Neuronal stem cell (in vitro differentiated cells): ENCODE results near the gene NFATC2.

Experiments
- DNase-seq: peaks from one replicate; pipeline ENCODE4 v3.0.0-alpha.2; 2013; ENCODE audit warnings: low spot score
- H2AFZ ChIP-seq: one replicate; pipeline ENCODE4 v1.6.1; 2013; ENCODE audit warnings: mild to moderate bottlenecking, low read length, inconsistent platforms
- H2AK5ac ChIP-seq: 2 replicates; pipeline ENCODE4 v1.6.1; 2013; ENCODE audit warnings: low read depth, mild to moderate bottlenecking, inconsistent platforms, low read length, moderate library complexity, mixed read lengths
- H2BK120ac ChIP-seq: 2 replicates; pipeline ENCODE4 v1.6.1; 2013; ENCODE audit warnings: low read depth, mild to moderate bottlenecking, inconsistent platforms, low read length, moderate library complexity, mixed read lengths
- H2BK12ac ChIP-seq: one replicate; pipeline ENCODE4 v1.6.1; 2013; ENCODE audit warnings: low read length, inconsistent platforms
- H2BK15ac ChIP-seq: 2 replicates; pipeline ENCODE4 v1.6.1; 2013; ENCODE audit warnings: mild to moderate bottlenecking, low read length, inconsistent platforms, mixed read lengths
- H2BK5ac ChIP-seq: one replicate; pipeline ENCODE4 v1.6.1; 2013; ENCODE audit warnings: inconsistent platforms, mild to moderate bottlenecking, low read length, moderate library complexity
- H3K14ac ChIP-seq: one replicate; pipeline ENCODE4 v1.6.1; 2013; ENCODE audit warnings: low read length, inconsistent platforms
- H3K18ac ChIP-seq: 2 replicates; pipeline ENCODE4 v1.6.1; 2013; ENCODE audit warnings: low read length, inconsistent platforms
- H3K23ac ChIP-seq: 2 replicates; pipeline ENCODE4 v1.6.1; 2013; ENCODE audit warnings: low read depth, mild to moderate bottlenecking, mixed read lengths, low read length, inconsistent platforms; ENCODE audit not compliant: poor library complexity
- H3K27ac ChIP-seq: replicated peaks from 3 replicates; pipeline ENCODE4 v1.5.1; 2013; ENCODE audit warnings: low read length, inconsistent platforms
- H3K27me3 ChIP-seq, 3 experiments: 2 replicates each; pipeline ENCODE4 v1.6.1; 2013; ENCODE audit warnings: low read length in 3 of 3, mild to moderate bottlenecking in 2 of 3, inconsistent platforms in 1 of 3, low read depth in 1 of 3, mixed read lengths in 1 of 3, moderate library complexity in 1 of 3; ENCODE audit not compliant: control insufficient read depth in 3 of 3, insufficient read depth in 3 of 3
- H3K36me3 ChIP-seq, 2 donors: replicated peaks in 1 of 2; 2 replicates each; pipeline ENCODE4 v1.6.1; 2013; ENCODE audit warnings: low read length in 2 of 2; ENCODE audit not compliant: control insufficient read depth in 2 of 2, insufficient read depth in 2 of 2
- H3K4ac ChIP-seq: 2 replicates; pipeline ENCODE4 v1.6.1; 2013; ENCODE audit warnings: inconsistent platforms, mild to moderate bottlenecking, low read length, moderate library complexity
- H3K4me1 ChIP-seq, 2 donors: 1 replicate in 1 of 2; 2 replicates in 1 of 2; pipeline ENCODE4 v1.6.1; 2013; ENCODE audit warnings: low read length in 2 of 2, low read depth in 1 of 2; ENCODE audit not compliant: control insufficient read depth in 2 of 2, insufficient read depth in 1 of 2
- H3K4me2 ChIP-seq: one replicate; pipeline ENCODE4 v1.6.1; 2013; ENCODE audit warnings: mild to moderate bottlenecking, low read length, inconsistent platforms; ENCODE audit not compliant: insufficient read depth, poor library complexity, severe bottlenecking
- H3K4me3 ChIP-seq, 2 donors: 2 replicates each; pipeline ENCODE4 v1.5.1; 2013; ENCODE audit warnings: low read length in 2 of 2, mild to moderate bottlenecking in 2 of 2, inconsistent platforms in 1 of 2, moderate library complexity in 1 of 2
- H3K79me1 ChIP-seq: one replicate; pipeline ENCODE4 v1.6.1; 2013; ENCODE audit warnings: low read depth, mild to moderate bottlenecking, inconsistent platforms, low read length, moderate library complexity
- H3K9ac ChIP-seq: one replicate; pipeline ENCODE4 v1.6.1; 2013; ENCODE audit warnings: mild to moderate bottlenecking, low read depth, low read length, inconsistent platforms; ENCODE audit not compliant: poor library complexity
- H3K9me3 ChIP-seq, 2 donors: replicated peaks in 1 of 2; 2 replicates each; pipeline versions ENCODE3 to v1.6.1; 2013; ENCODE audit warnings: low read length in 2 of 2, mild to moderate bottlenecking in 2 of 2, inconsistent platforms in 1 of 2, low read depth in 1 of 2, mixed read lengths in 1 of 2, moderate library complexity in 1 of 2; ENCODE audit not compliant: control insufficient read depth in 2 of 2, insufficient read depth in 1 of 2
- H4K8ac ChIP-seq: one replicate; pipeline ENCODE4 v1.6.1; 2013; ENCODE audit warnings: low read depth, mild to moderate bottlenecking, inconsistent platforms, low read length, moderate library complexity
- H4K91ac ChIP-seq: one replicate; pipeline ENCODE4 v1.6.1; 2013; ENCODE audit warnings: low read length, low read depth, mild to moderate bottlenecking, inconsistent platforms; ENCODE audit not compliant: poor library complexity
- WGBS, 2 donors: extraction: QIAGEN DNeasy Blood & Tissue Kit; methylation state at CpG; one replicate each; pipeline ENCODE4 v1.1.7; 2013; ENCODE audit warnings: missing lambda C conversion rate in 2 of 2, mixed read lengths in 1 of 2; ENCODE audit not compliant: insufficient read length in 2 of 2, insufficient replicate concordance in 1 of 2; ENCODE audit errors: extremely low coverage in 2 of 2; 5-methylcytosine and 5-hydroxymethylcytosine counted together

Gene NFATC2

DNA sequence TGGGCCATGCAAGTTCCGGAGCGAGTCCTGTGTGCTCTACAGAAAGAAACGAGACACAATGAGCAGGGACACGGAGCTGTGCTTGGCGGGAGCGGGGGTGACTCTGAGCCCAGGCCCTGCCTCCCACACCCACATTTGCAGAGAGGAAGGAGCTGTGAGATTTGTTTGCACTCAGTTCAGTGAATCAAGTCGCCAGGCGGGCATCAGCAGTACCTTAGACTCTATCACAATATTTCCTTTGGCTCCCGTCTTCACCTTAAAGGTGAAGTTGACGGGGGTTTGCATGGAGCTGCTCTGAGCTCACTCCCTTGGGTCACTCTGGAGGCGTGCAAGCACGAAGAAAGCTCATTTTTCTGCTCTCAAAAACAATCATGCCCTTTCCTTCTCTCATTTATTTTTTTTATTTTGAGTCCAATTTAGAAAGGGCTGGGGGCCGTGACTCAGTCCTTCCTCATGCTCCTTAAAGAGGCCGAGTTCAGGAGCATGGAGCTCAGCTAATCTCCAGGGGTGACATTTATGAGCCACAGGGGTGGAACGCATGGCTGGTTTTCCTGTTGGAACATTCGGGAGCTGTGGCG, 188.2 kb downstream of the NFATC2 start:
- no peak overlapping the region for H3K9ac ChIP-seq
- no peak overlapping the region for H3K23ac ChIP-seq
- no peak overlapping the region for H3K14ac ChIP-seq
- DNase-seq, result no peak
- no peaks in the 10 kb centered on the region for H3K36me3 ChIP-seq
- H3K4me2 ChIP-seq, result no peak overlapping the region
- no peak overlapping the region for H2BK120ac ChIP-seq
- H2BK15ac ChIP-seq, result no peak overlapping the region
- no peak overlapping the region for H3K27ac ChIP-seq
- H4K8ac ChIP-seq, result no peak overlapping the region
- H3K4me1 ChIP-seq, result no peaks in the 10 kb centered on the region
- no peak overlapping the region for H3K18ac ChIP-seq
- no CpG with 5 or more reads among the region's 17 CpGs for WGBS, 2 donors
- H2BK5ac ChIP-seq, result no peak overlapping the region
- H3K9me3 ChIP-seq, result no peaks in the 10 kb centered on the region
- no peak overlapping the region for H2AFZ ChIP-seq
- no peak overlapping the region for H3K4ac ChIP-seq
- no peak overlapping the region for H4K91ac ChIP-seq
- no peak overlapping the region for H2AK5ac ChIP-seq
- no peaks in the 10 kb centered on the region for H3K79me1 ChIP-seq
- no peak overlapping the region for H2BK12ac ChIP-seq
- H3K27me3 ChIP-seq, result peaks cover 0 to 3% (median 0%) of the 10 kb centered on the region in 3 experiments
- no peak overlapping the region for H3K4me3 ChIP-seq

DNA sequence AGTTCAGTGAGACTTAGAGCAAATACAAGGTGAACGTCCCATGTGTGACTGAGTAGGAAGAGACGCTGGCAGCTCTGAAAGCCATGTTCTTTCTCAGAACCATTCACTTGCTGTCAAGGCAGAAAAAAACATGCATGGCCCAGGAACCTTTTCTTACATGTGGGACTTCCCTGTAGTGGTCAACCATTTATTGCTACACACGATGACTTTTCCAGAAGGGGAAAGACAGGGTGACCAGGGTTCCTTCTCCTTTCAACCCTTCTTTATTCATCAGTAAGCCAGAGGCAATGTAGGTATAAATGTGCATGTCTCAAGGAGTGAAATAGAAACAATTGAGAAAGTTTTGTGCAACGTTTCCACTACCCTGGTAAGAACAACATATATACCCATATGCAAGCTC, 189.0 kb downstream of the NFATC2 start:
- no peak overlapping the region for H2AK5ac ChIP-seq
- DNase-seq, result no peak
- no peaks in the 10 kb centered on the region for H3K79me1 ChIP-seq
- H3K27ac ChIP-seq, result no peak overlapping the region
- H4K91ac ChIP-seq, result no peak overlapping the region
- H3K4me3 ChIP-seq, result no peak overlapping the region
- no peak overlapping the region for H3K14ac ChIP-seq
- H3K36me3 ChIP-seq, result no peaks in the 10 kb centered on the region
- no peak overlapping the region for H4K8ac ChIP-seq
- H2BK12ac ChIP-seq, result no peak overlapping the region
- no peak overlapping the region for H2AFZ ChIP-seq
- H3K27me3 ChIP-seq, result peaks cover 0 to 3% (median 0%) of the 10 kb centered on the region in 3 experiments
- no peak overlapping the region for H3K4ac ChIP-seq
- H2BK15ac ChIP-seq, result no peak overlapping the region
- H2BK5ac ChIP-seq, result no peak overlapping the region
- no peak overlapping the region for H3K23ac ChIP-seq
- no CpG with 5 or more reads among the region's 4 CpGs for WGBS, 2 donors
- peak overlapping the region; percentile 27 for H3K9ac ChIP-seq
- no peaks in the 10 kb centered on the region for H3K9me3 ChIP-seq
- no peaks in the 10 kb centered on the region for H3K4me1 ChIP-seq
- H3K18ac ChIP-seq, result no peak overlapping the region
- no peak overlapping the region for H2BK120ac ChIP-seq
- H3K4me2 ChIP-seq, result no peak overlapping the region

GRCh38 chr20:51352791-51353190, 189.7 kb downstream of the NFATC2 start:
- Histone ChIP-seq H3K9me3 (no peaks in the 10 kb centered on the region), H4K91ac (no peak overlapping the region), H3K4me1 (no peaks in the 10 kb centered on the region), H3K27me3 (peaks cover 0 to 3% (median 0%) of the 10 kb centered on the region in 3 experiments), H2BK120ac (no peak overlapping the region), H3K27ac (no peak overlapping the region), H3K4me3 (no peak overlapping the region), H3K23ac (no peak overlapping the region), H3K14ac (no peak overlapping the region), H3K9ac (no peak overlapping the region), H4K8ac (no peak overlapping the region), H2AK5ac (no peak overlapping the region), H3K79me1 (no peaks in the 10 kb centered on the region), H3K18ac (no peak overlapping the region), H2BK5ac (no peak overlapping the region), H3K4me2 (no peak overlapping the region), H3K36me3 (no peaks in the 10 kb centered on the region), H2BK15ac (no peak overlapping the region), H2AFZ (no peak overlapping the region), H3K4ac (no peak overlapping the region), H2BK12ac (no peak overlapping the region)
- DNase-seq, result no peak
- WGBS, 2 donors, result no CpG with 5 or more reads among the region's 11 CpGs

- H4K91ac ChIP-seq, result no peak overlapping the region
- no peak overlapping the region for H4K8ac ChIP-seq
- H2AFZ ChIP-seq, result no peak overlapping the region
- H3K27me3 ChIP-seq, result peaks cover 0 to 13% (median 0%) of the 10 kb centered on the region in 3 experiments
- H2BK5ac ChIP-seq, result no peak overlapping the region
- H3K27ac ChIP-seq, result no peak overlapping the region
- no peak for DNase-seq
- H2BK15ac ChIP-seq, result no peak overlapping the region
- no peak overlapping the region for H3K14ac ChIP-seq
- no peak overlapping the region for H2BK120ac ChIP-seq
- H3K4me1 ChIP-seq, result no peaks in the 10 kb centered on the region
- no peak overlapping the region for H2BK12ac ChIP-seq
- WGBS, 2 donors, result no CpG with 5 or more reads among the region's 6 CpGs
- H3K79me1 ChIP-seq, result no peaks in the 10 kb centered on the region
- no peaks in the 10 kb centered on the region for H3K9me3 ChIP-seq
- H3K23ac ChIP-seq, result no peak overlapping the region
- no peak overlapping the region for H3K4ac ChIP-seq
- H3K4me3 ChIP-seq, result no peak overlapping the region
- no peak overlapping the region for H3K4me2 ChIP-seq
- no peak overlapping the region for H3K18ac ChIP-seq
- no peak overlapping the region for H3K9ac ChIP-seq
- no peak overlapping the region for H2AK5ac ChIP-seq
- H3K36me3 ChIP-seq, result no peaks in the 10 kb centered on the region
These were observed 191.4 kb downstream of the NFATC2 start for GRCh38 chr20:51350941-51351631.
